GOT3 (cell line): ENCODE measurements around the gene CRYM.
"Not testable (repeated sequence)": the region's sequence is repeated elsewhere in the genome, so short reads cannot be mapped to it uniquely, and the experiment has no call there.

Source experiments
- DNase-seq: peaks from one replicate; lab custom pipeline; 2025; ENCODE audit warnings: mixed read lengths; lab: John Stamatoyannopoulos, UW

CRYM gene

DNA sequence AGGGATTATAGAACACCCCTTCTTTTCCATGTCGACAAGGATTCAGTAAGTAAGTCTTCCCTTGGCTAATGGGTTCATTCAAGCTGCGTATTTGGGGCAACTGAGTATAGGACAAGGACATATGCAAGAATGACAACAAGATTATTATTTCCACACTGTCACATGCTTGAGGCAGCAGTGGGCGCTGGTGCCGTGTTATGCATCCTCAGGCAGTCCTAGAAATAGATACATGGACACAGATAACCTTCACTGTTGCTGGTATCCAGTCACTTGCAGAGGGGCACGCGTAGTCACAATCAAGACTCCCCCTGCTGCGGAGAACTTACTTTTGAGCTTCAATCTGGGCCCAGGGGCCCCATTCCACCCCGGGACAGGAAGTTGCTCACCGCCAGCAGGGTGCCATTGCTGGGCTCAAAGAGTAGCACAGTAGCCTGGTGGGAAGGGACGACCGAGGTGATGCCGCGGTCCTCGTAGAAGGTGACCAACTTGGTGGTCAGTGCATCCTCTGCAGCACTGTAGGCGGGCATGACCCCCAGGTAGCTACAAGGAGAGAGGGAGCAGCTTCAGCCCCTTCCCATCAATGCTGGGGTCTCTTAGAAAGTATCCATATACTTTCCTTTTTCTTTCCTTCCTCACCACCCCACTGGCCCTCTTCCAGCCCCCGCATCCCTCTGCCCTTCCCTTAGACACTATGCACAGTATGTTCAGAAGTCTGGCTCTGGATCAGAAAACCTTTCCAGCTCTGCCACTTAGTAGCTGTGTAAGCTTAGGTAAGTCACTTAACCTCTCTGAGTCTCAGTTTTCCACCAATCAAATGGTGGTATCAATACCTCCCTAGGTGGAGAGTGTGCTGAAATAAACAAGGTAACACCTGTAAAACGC is 804 bp downstream of the CRYM start:
- DNase-seq, result no peak

DNA sequence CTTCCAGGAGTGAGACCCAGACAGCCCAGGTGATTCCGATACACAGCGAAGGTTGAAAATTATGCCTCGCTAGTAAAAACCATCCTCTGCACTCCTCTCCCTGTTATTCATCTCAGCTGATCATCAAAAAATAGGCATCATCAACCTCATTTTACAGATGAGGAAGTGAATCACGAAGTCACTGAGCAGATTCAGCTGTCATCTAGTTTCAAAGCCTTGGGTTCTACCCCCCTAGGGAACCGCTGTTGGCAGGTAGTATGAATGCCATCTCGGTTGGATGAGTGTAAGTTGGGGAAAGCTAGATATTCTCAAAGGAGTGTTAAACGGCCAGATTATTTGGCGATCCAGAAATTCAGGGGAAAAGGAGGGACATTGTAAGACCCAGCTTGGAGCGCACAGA is 2.0 kb downstream of the CRYM start:
- no peak for DNase-seq

DNA sequence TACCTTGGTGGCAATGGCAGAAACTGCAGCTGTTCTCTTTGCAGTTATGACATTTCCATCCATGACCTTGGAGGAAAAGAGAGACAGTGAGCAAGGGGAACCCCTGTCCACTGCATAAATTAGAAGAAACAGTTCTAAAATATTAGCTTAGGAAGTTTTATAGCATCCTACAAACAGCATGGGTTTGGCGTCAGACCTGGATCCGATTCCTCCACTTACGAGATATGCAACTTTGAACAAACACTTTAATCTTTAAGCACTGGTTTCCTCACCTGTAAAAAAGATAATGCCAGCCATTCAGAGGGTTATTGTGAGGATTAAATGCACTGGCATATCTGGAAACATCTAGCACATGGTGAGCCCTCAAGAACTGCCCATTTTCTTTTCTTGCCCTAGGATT is 2.6 kb downstream of the CRYM start:
- no peak for DNase-seq

DNA sequence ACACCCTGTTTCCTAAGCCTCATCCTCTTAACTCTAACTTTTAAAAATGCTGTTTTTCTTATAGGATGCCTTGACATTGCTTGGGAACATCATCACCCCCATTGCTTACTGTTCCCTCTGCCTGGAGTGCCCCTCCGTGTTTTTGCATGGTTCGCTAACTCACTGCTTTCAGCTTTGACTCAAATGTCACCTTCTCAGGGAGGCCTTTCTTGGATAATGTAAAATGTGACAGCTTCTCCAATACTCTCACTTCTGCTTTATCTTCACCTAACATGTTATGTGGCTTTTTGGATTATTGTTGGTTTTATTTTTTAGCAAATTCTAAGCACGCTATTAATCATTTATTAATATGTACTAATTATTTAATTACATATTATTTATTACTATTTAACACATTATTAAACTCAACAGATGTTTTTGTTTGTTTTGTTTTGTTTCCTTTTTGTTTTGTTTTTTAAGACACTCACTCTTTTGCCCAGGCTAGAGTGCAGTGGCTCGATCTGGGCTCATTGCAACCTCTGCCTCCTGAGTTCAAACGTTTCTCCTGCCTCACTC is 3.8 kb downstream of the CRYM start:
- no peak for DNase-seq

DNA sequence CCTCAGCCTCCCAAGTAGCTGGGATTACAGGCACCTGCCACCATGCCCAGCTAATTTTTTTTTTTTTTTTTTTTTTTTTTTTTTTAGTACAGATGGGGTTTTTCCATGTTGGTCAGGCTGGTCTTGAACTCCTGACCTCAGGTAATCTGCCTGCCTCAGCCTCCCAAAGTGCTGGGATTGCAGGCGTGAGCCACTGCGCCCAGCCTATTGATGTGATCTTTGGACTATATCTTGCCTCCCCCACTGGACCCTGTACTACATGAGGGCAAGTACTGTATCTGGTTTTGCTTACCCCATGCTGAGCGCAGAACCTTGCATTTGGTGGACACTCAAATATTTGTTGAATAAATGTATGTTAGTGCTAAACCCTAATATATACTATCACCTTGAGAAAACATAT is 5.3 kb downstream of the CRYM start:
- not testable (repeated sequence) for DNase-seq

DNA sequence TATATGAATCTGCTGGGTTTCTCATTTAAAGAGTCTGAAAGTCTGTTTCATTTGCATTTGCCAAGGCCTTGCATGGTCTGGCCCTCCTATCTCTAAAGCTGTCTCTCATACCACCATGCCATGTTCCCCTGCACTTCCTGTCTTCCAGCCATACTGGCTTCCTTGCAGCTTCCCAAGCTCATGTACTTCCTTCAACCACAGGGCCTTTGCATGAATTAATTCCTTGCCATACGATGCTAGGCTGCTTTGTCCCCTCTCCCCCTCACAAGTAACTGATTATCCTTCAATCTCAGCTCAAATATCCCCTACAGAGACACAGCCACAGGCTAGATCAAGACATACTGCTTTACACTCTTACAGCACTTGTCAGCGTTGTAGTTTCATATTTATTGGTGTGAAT is 5.8 kb downstream of the CRYM start:
- no peak for DNase-seq

DNA sequence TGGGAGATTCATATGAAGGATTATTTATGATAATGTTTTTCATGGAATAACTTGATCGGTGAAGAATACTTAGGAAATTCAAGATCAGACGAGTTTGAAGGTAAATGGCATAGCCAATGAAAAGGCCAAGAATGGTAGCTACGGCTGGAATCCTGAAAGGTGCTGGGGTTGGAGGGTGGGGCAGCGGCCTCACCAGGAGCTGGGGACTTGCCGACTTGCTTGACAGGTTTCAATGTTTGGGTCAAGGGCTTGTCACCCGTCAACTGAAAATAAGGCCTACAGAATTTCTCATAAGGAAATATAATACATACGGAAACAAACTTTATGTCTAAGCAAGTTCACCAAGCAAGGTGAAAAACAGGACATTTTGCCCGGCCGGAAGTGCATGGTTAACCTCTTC is 9.9 kb downstream of the CRYM start:
- DNase-seq, result no peak

DNA sequence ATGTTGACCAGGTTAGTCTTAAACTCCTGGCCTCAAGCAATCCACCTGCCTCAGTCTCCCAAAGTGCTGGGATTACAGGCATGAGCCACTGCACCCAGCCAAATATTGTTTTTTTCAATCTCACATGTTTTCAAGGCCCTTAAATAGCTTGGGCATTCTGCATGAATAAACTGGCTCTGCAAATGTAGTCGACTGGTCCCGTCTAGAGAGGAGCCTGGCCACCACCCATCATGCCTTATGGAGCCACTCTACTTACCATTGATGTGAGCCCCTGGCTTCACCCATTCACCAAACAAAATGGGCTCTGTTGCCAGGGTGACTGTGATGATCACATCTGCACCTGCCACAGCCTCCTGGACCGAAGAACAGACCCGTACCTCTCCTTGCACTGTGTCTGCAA is 10.8 kb downstream of the CRYM start:
- no peak for DNase-seq

DNA sequence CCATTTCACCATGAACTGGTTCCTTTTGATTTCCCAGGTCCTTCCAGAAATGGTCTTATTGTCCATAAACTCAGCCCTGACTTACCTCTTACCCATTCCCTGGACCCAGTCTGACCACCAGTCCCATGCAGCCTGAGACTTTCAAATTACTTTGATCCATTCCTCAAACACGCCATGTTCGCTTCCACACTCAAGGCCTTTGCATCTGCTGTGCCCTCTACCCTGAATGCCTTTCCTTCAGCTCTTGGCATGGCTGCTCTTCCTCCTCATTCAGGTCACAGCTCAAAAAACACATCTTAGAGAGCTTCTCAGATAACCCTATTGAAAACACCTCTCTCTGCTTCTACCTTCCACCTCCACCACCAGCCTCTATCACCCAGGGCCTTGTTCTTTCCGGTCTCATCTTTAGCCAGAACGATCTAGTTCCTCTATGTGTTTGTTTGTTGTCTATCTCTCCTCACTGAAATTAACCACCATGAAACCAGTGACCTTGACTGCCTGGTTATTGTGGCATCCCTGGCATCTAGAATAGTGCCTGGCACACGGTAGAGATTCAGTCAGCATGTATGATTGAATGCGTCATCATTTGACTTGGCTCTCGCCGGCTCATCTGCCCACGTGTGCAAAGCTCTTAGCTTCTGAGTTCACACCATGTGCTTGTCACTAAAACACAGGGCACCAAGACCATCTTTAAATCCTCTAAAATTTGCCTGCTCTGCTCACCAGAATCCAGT is 12.8 kb downstream of the CRYM start:
- DNase-seq, result no peak

DNA sequence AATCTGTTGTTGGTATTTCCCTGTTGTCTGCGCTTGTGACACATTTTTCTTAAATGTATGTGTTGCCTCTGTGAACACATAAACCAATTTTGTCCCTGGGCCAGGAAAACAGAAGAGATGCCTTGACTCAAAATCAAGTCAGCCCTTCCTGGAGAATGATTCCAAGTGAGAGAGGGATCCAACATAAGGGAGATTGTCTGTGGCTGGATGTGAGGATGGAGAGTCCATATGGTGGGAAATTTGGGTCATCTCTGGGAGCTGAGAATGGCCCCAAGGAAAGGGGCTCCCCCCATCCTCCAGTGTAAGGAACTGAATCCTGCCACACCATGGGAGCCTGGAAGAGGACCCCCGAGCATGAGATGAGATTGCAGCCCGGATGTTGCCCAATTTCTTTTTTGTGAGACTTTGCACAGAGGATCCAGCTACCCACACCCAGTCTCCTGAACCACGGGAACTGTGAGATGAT is 13.5 kb downstream of the CRYM start:
- no peak for DNase-seq

DNA sequence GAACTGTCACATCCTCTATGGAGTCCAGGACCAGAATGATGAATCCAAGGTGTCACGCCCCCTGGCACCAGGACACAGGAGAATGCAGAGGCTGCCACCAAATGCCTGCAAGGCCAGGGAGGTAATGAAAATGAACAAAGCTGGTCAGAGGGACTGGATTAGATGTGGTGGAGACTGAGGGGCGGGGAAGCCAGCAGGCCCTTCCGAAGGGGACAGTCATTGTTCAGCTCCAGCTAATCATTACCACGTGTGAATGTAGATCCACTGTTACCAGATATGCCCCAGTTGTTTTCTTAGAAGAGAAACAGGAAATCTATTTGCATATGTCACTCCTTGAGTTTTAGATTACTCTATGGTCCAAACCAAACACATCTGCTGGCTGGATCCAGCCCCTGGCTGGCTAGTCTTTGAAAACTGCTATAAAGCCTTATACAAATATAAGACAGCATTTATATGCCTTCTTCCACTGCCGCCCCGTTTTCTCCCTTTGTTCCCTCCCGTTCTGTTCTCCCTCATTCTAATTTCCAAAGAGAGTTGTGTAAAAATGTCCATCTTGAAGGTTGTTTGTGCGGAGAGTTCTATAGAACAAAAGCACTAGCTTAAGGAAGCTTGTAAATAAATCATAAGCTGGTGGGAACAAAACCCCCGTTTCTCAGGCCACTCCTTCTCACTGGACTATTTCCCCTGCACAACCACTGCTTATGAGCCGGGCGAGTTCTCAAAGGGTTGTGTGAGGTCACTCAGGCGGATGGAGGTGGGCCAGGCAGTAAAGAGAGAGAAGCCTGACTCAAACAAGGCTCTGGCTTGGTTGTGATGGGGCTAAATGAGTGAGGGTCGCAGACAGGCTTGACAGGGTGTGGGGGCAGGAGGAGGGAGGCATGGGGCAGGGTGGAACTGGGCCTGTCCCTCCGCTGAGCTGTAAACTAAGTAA is 14.2 kb downstream of the CRYM start:
- DNase-seq, result no peak

DNA sequence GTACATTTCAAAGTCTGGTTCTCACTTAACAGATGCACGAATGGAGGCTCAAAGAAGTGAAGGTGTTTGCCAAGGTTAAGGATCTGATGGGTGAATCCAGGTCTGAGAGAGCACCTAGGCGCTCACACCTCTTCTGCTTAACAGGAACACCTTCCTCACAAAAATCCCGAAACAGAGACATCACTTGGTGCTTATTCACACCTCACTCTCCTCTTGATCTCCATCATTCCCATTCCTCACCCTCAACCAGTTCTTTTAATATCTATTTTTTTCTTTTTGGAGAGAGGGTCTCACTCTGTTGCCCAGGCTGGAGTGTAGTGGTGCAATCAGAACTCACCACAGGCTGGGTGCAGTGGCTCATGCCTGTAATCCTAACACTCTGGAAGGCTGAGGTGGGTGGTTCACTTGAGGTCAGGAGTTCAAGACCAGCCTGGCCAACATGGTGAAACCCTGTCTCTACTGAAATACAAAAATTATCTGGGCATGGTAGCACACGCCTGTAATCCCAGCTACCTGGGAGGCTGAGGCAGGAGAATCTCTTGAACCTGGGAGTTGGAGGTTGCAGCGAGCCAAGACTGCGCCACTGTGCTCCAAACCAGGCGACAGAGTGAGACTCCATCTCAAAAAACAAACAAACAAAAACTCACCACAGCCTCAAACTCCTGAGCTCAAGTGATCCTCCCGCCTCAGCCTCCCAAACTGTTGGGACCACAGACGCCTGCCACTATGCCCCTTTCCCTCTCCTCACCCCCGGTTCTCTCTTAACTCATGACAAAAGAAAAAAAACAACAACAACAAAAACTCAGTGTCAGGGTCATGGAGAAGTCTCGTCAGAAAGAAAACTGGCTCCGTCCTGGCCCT is 15.1 kb downstream of the CRYM start:
- DNase-seq, result no peak

DNA sequence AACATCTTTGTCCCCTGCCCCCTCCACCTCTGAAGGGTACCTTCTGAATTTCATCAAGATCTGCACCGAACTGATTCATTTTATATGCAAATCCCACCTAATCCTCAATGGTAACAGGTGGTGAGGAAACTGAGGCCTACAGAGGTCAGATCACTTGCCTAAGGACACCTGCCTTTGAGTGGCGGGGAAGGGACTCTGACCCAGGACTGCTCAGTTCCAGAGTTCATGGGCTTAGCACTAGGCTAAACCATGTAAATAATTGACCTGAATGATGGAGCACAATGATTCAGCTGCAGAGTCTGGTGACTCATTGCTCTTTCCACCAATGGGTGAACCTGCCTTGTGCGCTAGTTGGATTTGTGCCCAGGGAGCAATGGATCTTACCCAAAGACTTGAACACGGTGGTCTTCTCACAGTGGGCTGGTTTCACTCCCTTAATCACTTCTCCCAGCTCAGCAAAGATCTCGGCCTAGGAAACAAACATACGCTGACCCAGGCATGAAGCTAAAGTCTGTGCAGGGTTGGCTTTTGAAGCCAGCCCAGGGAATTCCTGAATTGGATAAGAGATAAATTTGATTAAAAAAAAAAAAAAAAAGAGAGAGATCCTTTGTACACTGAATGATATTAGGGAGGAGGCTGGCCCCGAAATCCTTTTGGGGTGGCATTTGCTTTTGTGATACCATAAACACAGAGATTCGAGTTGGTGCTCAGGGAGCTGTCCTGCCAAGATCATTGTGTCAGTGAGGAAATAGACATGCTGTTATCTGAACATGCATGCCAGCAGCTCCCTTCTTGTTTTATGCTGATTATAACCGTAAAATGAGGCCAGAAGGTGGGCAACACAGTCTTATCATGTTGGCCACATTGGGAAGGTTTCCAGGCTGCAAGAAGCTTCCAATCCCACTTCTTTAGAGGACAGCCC is 17.0 kb downstream of the CRYM start:
- DNase-seq, result peak; percentile 31

DNA sequence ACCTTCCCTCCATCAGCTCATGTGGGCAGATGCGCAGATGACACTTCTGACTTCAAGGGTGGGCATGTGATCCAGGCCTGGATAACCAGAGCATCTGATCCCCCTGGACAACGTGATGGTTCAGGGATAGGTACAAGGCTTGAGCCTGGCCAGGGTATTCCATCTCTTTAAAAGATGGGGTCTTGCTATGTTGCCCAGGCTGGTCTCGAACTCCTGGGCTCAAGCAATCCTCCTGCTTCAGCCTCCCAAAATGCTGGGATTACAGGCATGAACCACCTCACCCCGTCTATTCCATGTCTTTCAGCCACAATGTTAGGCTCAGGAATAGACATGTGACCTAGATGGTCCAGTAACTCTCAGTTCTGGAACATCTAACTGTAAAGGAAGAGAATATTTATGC is 20.8 kb downstream of the CRYM start:
- DNase-seq, result no peak

DNA sequence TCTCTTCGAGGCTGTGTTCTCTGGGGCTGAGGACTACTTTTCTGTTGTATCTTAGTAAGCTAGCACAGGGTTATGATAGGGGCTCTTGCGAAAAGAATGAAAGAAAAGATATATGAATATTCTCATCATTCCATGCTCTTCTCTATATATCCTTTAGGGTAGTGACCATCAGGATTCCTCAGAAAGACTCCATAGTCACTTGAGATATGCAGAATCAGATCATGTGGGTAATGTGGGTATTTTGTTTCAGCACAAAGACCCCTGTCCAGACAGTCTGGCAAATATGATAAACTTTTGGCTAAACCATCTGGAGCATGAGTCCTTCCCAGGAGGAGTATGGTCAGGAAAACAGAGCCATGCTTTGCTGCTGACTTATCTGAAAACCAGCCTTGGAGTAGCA is 21.5 kb downstream of the CRYM start:
- no peak for DNase-seq

DNA sequence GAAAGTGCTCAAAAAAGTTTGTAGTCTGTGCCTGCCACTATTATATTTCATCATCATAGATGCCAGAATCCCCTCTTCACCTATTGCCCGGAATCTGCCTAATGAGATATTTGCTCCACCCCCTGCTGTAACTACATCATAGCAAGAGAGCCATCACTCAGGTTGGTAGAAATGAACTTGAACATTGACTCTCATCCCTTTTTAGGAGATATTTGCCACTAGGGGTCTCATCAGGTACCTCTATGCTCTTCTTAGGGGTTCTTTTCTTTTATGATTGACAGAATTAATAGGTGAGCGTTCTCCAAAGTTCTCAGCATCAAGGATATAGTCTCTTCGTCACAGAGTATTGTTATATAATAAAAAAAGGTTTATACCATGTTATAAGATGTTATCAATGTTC is 24.6 kb downstream of the CRYM start:
- no peak for DNase-seq

DNA sequence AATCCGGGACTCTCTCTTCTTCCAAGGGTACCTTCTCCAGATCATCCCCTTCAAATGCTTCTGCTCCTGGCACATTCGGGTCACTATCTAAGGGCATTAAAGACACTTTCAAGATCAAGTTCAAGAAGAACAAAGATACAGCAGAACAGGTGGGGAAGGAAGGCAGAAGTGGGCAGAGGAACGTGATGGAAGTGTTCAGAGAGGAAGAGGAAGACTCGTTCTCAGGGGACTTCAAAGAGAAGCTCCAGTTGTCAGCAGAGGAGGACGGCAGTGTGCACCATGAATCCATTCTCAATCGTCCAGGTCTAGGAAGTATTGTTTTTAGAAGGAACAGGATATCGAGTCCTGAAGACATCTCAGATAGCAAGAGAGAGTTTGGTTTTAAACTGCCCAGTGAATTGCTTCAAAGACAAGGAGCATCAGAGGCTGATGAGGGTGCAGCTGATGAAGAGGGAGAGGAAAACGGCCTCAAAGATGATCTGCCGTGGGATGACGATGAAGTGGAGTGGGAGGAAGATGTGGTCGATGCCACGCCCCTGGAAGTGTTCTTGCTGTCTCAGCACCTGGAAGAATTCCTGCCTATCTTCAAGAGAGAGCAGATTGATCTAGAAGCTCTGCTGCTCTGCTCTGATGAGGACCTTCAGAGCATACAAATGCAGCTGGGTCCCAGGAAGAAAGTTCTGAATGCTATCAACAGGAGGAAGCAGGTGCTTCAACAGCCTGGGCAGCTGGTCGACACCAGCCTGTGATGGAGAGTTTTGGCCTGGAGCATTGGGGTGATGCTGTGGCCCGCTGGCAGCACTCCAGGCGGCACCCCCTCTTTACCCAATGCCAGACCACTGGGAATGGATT is 27.8 kb downstream of the CRYM start:
- DNase-seq, result no peak

DNA sequence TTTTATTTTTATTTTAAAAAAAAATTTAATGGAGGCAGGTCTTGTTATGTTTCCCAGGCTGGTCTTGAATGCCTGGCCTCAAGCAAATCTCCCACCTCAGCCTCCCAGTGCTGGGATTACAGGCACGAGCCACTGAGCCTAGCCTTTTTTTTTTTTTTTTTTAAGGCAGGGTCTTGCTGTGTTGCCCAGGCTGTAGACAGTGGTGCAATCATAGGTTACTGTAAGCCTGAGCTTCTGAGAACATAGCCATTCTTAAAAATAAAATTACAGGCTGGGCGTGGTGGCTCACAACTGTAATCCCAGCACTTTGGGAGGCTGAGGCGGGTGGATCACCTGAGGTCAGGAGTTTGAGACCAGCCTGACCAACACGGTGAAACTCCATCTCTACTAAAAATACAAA is 29.9 kb downstream of the CRYM start:
- not testable (repeated sequence) for DNase-seq
